ENCODE results near the gene PACRG.

The PACRG gene

DNA sequence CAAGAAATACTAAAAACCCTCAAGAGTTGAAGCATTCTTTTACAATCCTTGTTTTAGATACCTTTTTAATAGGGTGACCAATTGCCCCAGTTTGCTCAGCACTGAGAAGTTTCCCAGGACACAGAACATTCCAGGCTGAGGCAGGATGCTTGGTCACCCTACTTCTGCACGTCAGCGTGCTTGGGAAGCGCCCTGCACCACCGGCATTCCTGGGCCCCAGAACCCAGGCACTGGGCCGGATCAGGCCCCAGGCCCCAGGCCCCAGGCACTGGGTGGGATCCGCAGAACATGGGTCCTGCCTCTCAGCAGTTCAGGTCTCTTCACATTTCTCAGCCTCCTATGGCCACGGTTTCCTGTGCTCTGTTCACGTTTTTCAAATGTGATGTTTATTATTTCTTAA is 472.9 kb downstream of the PACRG start:
- DNase-seq (ENCODE audit: low read depth) = no peak

GRCh38 chr6:163201855-163202254 is 474.1 kb downstream of the PACRG start:
- no peak for DNase-seq (ENCODE audit: low read depth)

DNA sequence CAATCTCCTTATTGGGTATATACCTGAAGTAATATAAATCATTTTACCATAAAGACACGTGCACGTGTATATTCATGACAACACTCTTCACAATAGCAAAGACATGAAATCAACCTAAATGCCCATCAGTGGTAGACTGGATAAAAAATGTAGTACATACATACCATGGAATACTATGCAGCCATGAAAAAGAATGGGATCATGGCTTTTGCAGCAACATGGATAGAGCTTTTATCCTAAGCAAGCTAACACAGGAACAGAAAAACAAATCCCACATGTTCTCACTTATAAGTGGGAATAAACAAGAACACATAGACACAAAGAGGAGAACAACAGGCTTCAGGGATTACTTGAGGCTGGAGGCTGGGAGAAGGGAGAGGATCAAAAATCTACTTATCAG is 478.4 kb downstream of the PACRG start:
- no peak for DNase-seq (ENCODE audit: low read depth)

GRCh38 chr6:163207431-163208383 is 479.9 kb downstream of the PACRG start:
- DNase-seq (ENCODE audit: low read depth) = no peak

- DNase-seq (ENCODE audit: low read depth) = no peak
These were observed 481.2 kb downstream of the PACRG start for GRCh38 chr6:163209005-163209404.

- no peak for DNase-seq (ENCODE audit: low read depth)
These were observed 484.3 kb downstream of the PACRG start for GRCh38 chr6:163212123-163212522.

DNA sequence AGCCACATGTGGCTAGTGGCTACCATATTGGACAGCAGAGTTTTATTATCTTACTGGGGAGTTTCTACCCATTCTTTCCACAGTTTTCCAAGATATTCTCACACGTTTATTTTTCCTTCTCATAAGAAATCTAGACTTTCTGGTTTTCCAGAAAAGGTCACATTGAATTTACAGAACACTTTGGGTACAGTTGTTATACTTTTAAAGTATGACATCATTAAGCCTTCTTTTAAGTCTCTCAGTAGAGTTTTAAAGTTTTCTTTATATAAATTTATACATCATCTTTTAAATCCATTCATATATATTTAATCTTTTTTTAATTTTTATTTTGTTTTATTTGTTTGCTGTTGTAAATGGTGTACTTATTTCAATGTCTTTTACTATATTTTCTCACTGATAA is 486.5 kb downstream of the PACRG start:
- no peak for DNase-seq (ENCODE audit: low read depth)

- DNase-seq (ENCODE audit: low read depth) = no peak
These were observed 490.7 kb downstream of the PACRG start for GRCh38 chr6:163218361-163218894.

DNA sequence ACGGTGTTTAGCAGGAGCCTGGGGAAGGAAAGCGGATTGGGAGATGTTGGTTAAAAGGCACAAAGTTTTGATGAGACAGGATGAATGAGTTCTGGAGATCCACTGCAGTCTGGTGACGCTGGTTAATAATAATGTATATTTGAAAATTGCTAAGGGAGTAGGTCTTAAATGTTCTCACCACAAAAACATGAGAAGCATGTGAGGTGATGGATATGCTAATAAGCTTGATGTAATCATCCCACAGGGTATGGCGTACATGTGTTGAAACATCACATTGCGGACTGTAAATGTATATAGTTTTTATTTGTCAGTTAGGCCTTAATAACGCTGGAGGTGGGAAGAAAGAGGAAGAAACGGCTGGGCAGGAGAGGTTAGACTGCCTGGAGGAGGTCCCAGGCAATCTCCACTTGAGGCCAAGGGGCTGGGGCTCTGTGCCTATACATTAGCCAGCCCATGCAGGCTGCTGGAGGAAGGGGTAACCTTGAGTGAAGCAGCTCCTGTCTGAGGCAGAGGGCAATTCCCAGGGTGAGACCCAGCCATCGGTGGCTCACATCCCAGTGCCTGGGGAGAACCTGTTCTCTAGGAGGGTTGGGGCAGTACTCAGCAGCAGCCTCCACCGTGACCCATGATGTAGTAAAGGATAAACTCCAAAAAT is 498.5 kb downstream of the PACRG start:
- DNase-seq (ENCODE audit: low read depth) = no peak

GRCh38 chr6:163226836-163227485 is 499.2 kb downstream of the PACRG start:
- no peak for DNase-seq (ENCODE audit: low read depth)

- DNase-seq (ENCODE audit: low read depth) = no peak
These were observed 500.3 kb downstream of the PACRG start for GRCh38 chr6:163228041-163228440.

GRCh38 chr6:163229050-163229449 is 501.3 kb downstream of the PACRG start:
- no peak for DNase-seq (ENCODE audit: low read depth)

DNA sequence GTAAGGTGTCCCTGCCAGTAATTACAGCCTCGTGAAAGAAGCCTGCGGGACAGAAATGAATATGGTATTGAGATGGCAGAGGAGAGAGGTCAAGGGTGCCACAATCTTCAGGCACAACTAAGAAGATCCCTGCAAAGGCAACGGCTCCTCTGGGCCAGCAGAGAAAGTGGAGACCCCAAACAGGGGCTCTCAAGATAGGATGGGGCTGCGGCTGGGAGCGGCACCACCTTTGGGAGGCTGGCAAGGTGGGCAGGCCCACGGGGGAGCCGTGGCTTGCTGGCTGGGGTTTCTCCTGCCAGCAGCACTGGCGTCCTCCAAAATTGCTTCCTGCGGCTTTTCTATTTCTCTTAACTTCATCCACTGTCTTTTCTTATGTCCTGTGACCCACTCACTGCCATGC is 503.1 kb downstream of the PACRG start:
- no peak for DNase-seq (ENCODE audit: low read depth)

DNA sequence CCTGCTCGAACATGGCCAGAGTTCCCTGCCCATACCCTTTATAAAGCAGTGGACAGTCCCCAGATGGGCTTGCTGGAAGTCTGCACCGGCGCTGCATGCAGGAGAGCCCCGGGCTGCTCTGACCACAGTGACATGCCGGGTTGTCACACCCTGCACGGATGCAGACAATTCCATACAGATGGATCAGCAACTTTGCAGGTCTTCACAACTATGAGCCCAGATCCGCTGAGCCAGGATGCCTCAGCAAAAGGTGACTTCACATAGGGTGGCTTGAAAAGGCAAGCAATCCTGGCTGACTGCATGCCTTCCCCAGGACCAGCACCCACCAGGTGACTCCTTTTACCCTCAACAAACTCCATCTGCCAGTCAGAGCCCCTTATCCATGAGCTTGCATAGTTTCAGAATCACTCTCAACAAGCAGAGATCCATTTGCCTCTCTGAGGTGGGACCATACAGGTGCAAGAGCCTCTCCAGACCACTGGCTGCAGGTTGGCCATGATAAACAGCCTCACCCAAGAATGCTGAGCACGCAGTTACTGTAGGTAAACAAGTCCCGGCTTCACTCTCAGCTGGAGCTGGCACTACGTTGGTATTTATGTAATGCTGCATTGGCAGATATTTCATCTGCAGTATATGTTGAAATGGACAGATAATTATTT is 503.7 kb downstream of the PACRG start:
- DNase-seq (ENCODE audit: low read depth) = no peak

GRCh38 chr6:163232015-163232523 is 504.3 kb downstream of the PACRG start:
- no peak for DNase-seq (ENCODE audit: low read depth)

- DNase-seq (ENCODE audit: low read depth) = no peak
These were observed 504.9 kb downstream of the PACRG start for GRCh38 chr6:163232649-163233048.

- DNase-seq (ENCODE audit: low read depth) = no peak
These were observed 509.3 kb downstream of the PACRG start for GRCh38 chr6:163237110-163237509.

GRCh38 chr6:163239572-163240340 is 512.0 kb downstream of the PACRG start:
- DNase-seq (ENCODE audit: low read depth) = no peak

DNA sequence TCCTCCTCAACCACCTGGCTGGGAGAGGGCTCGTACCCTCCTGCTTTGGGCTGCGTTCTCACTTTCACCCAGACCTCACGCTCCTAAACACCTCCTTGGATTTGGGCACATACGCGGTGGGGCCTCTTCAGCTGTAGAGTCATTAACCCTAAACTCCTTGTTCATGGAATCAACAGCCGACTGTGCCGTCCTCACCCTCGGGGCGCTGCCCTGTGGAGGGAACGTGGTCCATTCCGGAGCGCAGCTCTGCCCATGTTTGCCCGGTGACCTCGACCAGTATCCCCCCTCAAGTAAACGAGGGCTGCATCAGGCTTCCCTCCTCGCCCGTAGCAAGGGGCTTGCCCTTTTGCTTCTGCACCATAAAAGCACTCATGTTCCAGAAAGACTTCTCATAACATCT is 512.8 kb downstream of the PACRG start:
- no peak for DNase-seq (ENCODE audit: low read depth)

DNA sequence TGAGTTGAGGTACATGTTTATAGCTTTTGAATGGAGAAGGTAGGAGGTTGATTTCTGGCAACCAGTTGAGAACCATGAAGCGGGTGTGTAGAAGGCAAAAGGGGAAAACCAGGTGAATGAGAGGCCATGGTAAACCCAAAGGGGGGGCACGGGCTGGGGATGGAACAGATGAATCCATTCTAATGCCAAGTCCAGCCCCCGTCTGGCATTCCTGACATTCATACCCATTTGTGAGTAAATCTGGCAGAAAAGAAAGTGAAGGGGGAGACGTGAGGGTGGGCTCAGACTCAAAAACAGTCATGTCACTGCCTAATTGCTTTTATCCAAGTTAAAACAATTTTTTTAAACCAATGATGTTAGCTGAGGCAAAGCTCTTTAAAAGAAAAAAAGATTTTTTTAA is 513.9 kb downstream of the PACRG start:
- DNase-seq (ENCODE audit: low read depth) = no peak

GRCh38 chr6:163243083-163243482 is 515.3 kb downstream of the PACRG start:
- no peak for DNase-seq (ENCODE audit: low read depth)

Data from GM04503 (cell line).